GM12878 (cell line): ENCODE data around the gene LAMB4. TPM values are rescaled to one million over a fixed set of nuclear protein-coding genes. Genes with fewer than 3 reads are reported as not detected.

Experiments
- ATAC-seq: fragments of 200-7000 bp; cut with Tn5 transposase; 3 replicates; pipeline ENCODE4 v1.9.1; 2020; ENCODE audit warnings: mild to moderate bottlenecking, moderate library complexity
- BruUV-seq: library from RNA; stranded (reverse); fragments of 400-500 nt; replicated peaks from 2 replicates; lab custom pipeline; 2021; lab: Mats Ljungman, UMichigan
- CTCF ChIA-PET: fragments of 300-600 bp; sonication (Branson Sonifier 250); formaldehyde crosslinking; extraction: SDS; loops from one replicate; lab custom pipeline; 2021; ENCODE audit warnings: inconsistent platforms; lab: Yijun Ruan, JAX
- POLR2A ChIA-PET: fragments of 350-600 bp; formaldehyde crosslinking; extraction: SDS; loops from one replicate; lab custom pipeline; 2021; ENCODE audit warnings: inconsistent platforms; lab: Charles Lee
- RAD21 ChIA-PET: fragments of 300-600 bp; sonication (Branson Sonifier 250); formaldehyde crosslinking; loops from one replicate; lab custom pipeline; 2023; ENCODE audit warnings: antibody characterized with exemption; ENCODE audit not compliant: unreplicated experiment; lab: Charles Lee
- SMC1A ChIA-PET: fragments of 300-600 bp; sonication (Branson Sonifier 250); formaldehyde crosslinking; loops from one replicate; lab custom pipeline; 2023; ENCODE audit not compliant: unreplicated experiment, uncharacterized antibody; lab: Charles Lee
- DNase-seq: peaks from one replicate; pipeline ENCODE4 v3.0.0-alpha.2; 2011; ENCODE audit warnings: low read depth, low spot score
- FAIRE-seq: peaks from 3 replicates; lab custom pipeline; 2011; peaks lifted over from hg19 to GRCh38; lab: Jason Lieb, UNC
- H2AFZ ChIP-seq: 2 replicates; pipeline ENCODE4 v1.6.0; 2011; ENCODE audit warnings: low read depth, low read length, control low read depth; ENCODE audit not compliant: control insufficient read depth
- H3K27ac ChIP-seq: 2 replicates; pipeline ENCODE4 v1.5.1; 2011; ENCODE audit warnings: control low read depth; ENCODE audit not compliant: control insufficient read depth, insufficient read depth
- H3K27me3 ChIP-seq, 2 experiments: replicated peaks in 1 of 2; 2 replicates each; pipeline versions ENCODE4 v1.6.0 to v1.6.1; 2011; ENCODE audit warnings: low read length in 1 of 2; ENCODE audit not compliant: control insufficient read depth in 2 of 2, insufficient read depth in 2 of 2
- H3K36me3 ChIP-seq, 2 experiments: 2 replicates each; pipeline ENCODE4 v1.5.1; 2011; ENCODE audit warnings: low read length in 1 of 2; ENCODE audit not compliant: control insufficient read depth in 2 of 2, insufficient read depth in 2 of 2
- H3K4me1 ChIP-seq: 2 replicates; pipeline ENCODE4 v1.6.1; 2011; ENCODE audit warnings: mild to moderate bottlenecking, low read length, moderate library complexity, mixed read lengths; ENCODE audit not compliant: control insufficient read depth, insufficient read depth
- H3K4me2 ChIP-seq: 2 replicates; pipeline ENCODE4 v1.6.0; 2011; ENCODE audit warnings: control low read depth; ENCODE audit not compliant: control insufficient read depth, insufficient read depth
- H3K4me3 ChIP-seq: fragments of 200-600 bp; sonication (generic); 2 replicates; pipeline ENCODE4 v1.5.1; 2016
- H3K79me2 ChIP-seq: 2 replicates; pipeline ENCODE4 v1.6.0; 2011; ENCODE audit warnings: low read length; ENCODE audit not compliant: control insufficient read depth, insufficient read depth
- H3K9ac ChIP-seq: 2 replicates; pipeline ENCODE4 v1.8.0; 2011; ENCODE audit warnings: low read length, control low read depth, mixed read lengths; ENCODE audit not compliant: control insufficient read depth, insufficient read depth
- H3K9me3 ChIP-seq: replicated peaks from 3 replicates; pipeline ENCODE4 v1.5.1; 2011; ENCODE audit warnings: mild to moderate bottlenecking, low read length; ENCODE audit not compliant: control insufficient read depth, insufficient read depth
- H4K20me1 ChIP-seq: 2 replicates; pipeline ENCODE4 v1.6.0; 2011; ENCODE audit not compliant: control insufficient read depth, insufficient read depth
- BACH1 ChIP-seq: fragments of 450-650 bp; IDR thresholded peaks from 2 replicates; pipeline ENCODE4 v1.6.1; 2017; ENCODE audit warnings: mild to moderate bottlenecking, borderline replicate concordance
- CBFB ChIP-seq: IDR thresholded peaks from 2 replicates; pipeline ENCODE4 v1.6.1; 2016; ENCODE audit warnings: antibody characterized with exemption, low read depth
- EED ChIP-seq: sonication (generic); IDR thresholded peaks from 2 replicates; pipeline ENCODE4 v1.6.1; 2016; ENCODE audit warnings: antibody characterized with exemption, low read depth
- EGR1 ChIP-seq, 2 experiments: IDR thresholded peaks; 1 replicate in 1 of 2; 2 replicates in 1 of 2; pipeline ENCODE4 v1.6.1; 2011 to 2012; ENCODE audit warnings: low read depth in 2 of 2, low read length in 2 of 2, borderline replicate concordance in 1 of 2, mild to moderate bottlenecking in 1 of 2, moderate library complexity in 1 of 2
- KDM1A ChIP-seq: fragments of 200-600 bp; sonication (generic); IDR thresholded peaks from 2 replicates; pipeline ENCODE4 v1.6.1; 2016; ENCODE audit warnings: borderline replicate concordance
- NBN ChIP-seq: fragments of 450-650 bp; IDR thresholded peaks from 2 replicates; pipeline ENCODE4 v1.6.1; 2016
- NFIC ChIP-seq: IDR thresholded peaks from 2 replicates; pipeline ENCODE4 v1.6.1; 2012; ENCODE audit warnings: low read depth, mild to moderate bottlenecking, inconsistent platforms, low read length, moderate library complexity
- RAD51 ChIP-seq: fragments of 450-650 bp; IDR thresholded peaks from 2 replicates; pipeline ENCODE4 v1.6.1; 2016; ENCODE audit warnings: moderate library complexity, mild to moderate bottlenecking, inconsistent platforms
- SRF ChIP-seq, 2 experiments: IDR thresholded peaks; 2 replicates each; pipeline ENCODE4 v1.6.1; 2011; ENCODE audit warnings: low read depth in 2 of 2, low read length in 2 of 2, mild to moderate bottlenecking in 1 of 2, moderate library complexity in 1 of 2
- WGBS: methylation state at CpG from one replicate; pipeline ENCODE4 v1.1.6; 2016; ENCODE audit warnings: low lambda C conversion rate; ENCODE audit not compliant: insufficient replicate concordance, insufficient coverage; ENCODE audit errors: missing lambda C conversion rate; 5-methylcytosine and 5-hydroxymethylcytosine counted together
- in situ Hi-C: fragments of 300-500 bp; cut with MboI; formaldehyde crosslinking; loops from 9 replicates; pipeline ENCODE4 v1.14.3; 2018; ENCODE audit warnings: mixed read lengths
- intact Hi-C: fragments of 100-400 bp; cut with micrococcal nuclease; formaldehyde crosslinking; loops from one replicate; pipeline ENCODE4 v1.14.2; 2022; ENCODE audit not compliant: unreplicated experiment
- polyA plus RNA-seq, 11 experiments: library from polyadenylated mRNA; depleted of rRNA in 4 of 11; unstranded in 6 of 11; stranded (reverse) in 5 of 11; fragments of >200 nt; fragmentation: Nextera tagmentation in 4 of 11; fragmentation: Illumina TruSeq in 1 of 11; extraction: Ambion mirVana in 4 of 11; extraction: Trizol in 1 of 11; gene quantifications; 1 replicate in 1 of 11; 2 replicates in 10 of 11; pipeline versions ENCODE4 v1.2.1 to v1.2.3, GENCODE V29; 2011 to 2016; ENCODE audit warnings: inconsistent platforms in 2 of 11, missing spikeins in 2 of 11, low read depth in 1 of 11
- total RNA-seq, 4 experiments: library from RNA; depleted of rRNA in 3 of 4; stranded (reverse); fragments of >200 nt in 3 of 4; fragmentation: Illumina TruSeq in 1 of 4; extraction: Trizol in 1 of 4; gene quantifications; 2 replicates each; pipeline versions ENCODE4 v1.2.1 to v1.2.3, GENCODE V29; 2013 to 2021
- TF ChIP-seq, protein P1 (sequence below): IDR thresholded peaks from 2 replicates; pipeline ENCODE4 v1.6.1; 2012; ENCODE audit warnings: low read depth, low read length, improper control_type of control experiment
- TF ChIP-seq, protein P2 (sequence below): fragments of 450-650 bp; IDR thresholded peaks from 2 replicates; pipeline ENCODE4 v1.6.1; 2017; ENCODE audit warnings: mild to moderate bottlenecking, low read depth, inconsistent platforms; ENCODE audit not compliant: poor library complexity, severe bottlenecking
- TF ChIP-seq, protein P3 (sequence below): IDR thresholded peaks from 2 replicates; pipeline ENCODE4 v1.6.1; 2012; ENCODE audit warnings: mild to moderate bottlenecking, low read depth, low read length
- TF ChIP-seq, protein P4 (sequence below): fragments of 450-650 bp; conservative IDR thresholded peaks from 2 replicates; pipeline ENCODE4 v1.6.1; 2017; ENCODE audit warnings: mild to moderate bottlenecking, moderate library complexity

LAMB4 gene
- total and polyA plus RNA-seq, 10 of the 15 experiments (the other 5 are each of a cell fraction or from before 2014, with no cell fraction given): 0.04 to 0.06 TPM; not detected in 8

DNA sequence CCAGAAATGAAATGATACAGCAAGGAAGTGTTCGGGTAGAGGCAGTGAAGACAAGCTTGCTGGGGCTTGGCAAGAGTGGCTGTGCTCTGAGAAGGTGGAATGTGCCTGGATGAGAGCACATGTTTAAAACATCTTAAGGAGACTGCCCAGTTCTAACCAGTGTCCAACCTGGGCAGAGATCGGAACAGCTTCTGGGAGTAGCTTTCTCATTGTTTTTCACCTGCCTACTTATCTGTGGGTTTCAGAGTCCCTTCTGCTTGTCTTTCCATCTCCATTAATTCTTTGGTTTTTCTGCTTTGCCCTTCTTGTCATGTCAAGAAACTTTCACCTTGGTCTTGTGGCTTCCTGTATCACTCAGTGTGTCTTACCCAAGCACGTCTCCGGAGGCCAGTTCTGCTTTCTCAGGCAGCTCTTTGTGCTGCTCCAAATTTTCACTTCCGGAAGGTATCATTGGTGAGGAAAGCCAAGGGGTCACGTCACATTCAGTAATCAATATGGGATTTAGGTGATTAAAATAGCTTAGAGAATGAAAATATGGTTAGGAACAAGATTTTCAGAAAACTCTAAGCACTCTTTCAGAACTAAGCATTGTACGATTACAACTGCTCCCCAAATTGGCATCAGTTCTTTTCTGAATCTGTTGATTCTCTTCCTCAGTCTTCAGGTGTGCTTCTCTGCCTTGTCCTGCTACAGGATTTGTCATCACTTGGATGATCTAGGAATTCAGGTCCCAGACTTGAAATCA lies 5.5 kb upstream of the LAMB4 start:
- H3K27me3 ChIP-seq: no peaks in the 10 kb centered on the region
- intact Hi-C loops: no loop called here
- no peaks in the 10 kb centered on the region for H3K79me2 ChIP-seq
- H3K4me1 ChIP-seq: peaks cover 18% of the 10 kb centered on the region
- ATAC-seq: peak; percentile 93
- ChIA-PET CTCF (interaction anchor here (0.8 to 8.3 kb wide), 7 partner anchors 10 to 392 kb away, joined by 3 to 85 read pairs (median 7); partner anchors contain the start of gene CBLL1), POLR2A (interaction anchor here (0.6 to 5.0 kb wide), 4 partner anchors 10 to 966 kb away, joined by 3 to 31 read pairs (median 8); partner anchors contain the start of gene HBP1), SMC1A (interaction anchor here (0.6 to 10.3 kb wide), 8 partner anchors 9 to 72 kb away, joined by 3 to 122 read pairs (median 13); no protein-coding TSS in a partner anchor), RAD21 (interaction anchor here (1.1 to 8.2 kb wide), 7 partner anchors 10 to 25 kb away, joined by 3 to 65 read pairs (median 6); no protein-coding TSS in a partner anchor)
- BruUV-seq: no TSS peak
- 0 out of 2 replicates have a peak overlapping the region, but pooled peaks have one; percentile 14 for H3K4me3 ChIP-seq
- 0% methylated on average over 7 of the region's 7 CpGs for WGBS
- no peak overlapping the region for H3K9ac ChIP-seq
- H3K27ac ChIP-seq: peak overlapping the region; percentile 59
- no peaks in the 10 kb centered on the region; the same call in 2 of the 3 replicates for H3K9me3 ChIP-seq
- H3K36me3 ChIP-seq: no peaks in the 10 kb centered on the region
- peak overlapping the region; percentile 70 for H3K4me2 ChIP-seq
- peak overlapping the region; percentile 6 for H2AFZ ChIP-seq
- FAIRE-seq: peak; percentile 23
- no peaks in the 10 kb centered on the region for H4K20me1 ChIP-seq
- in situ Hi-C loops: no loop called here
- DNase-seq: peak; percentile 88
- TF ChIP-seq NBN: peak; percentile 96
- TF ChIP-seq, protein P1, sequence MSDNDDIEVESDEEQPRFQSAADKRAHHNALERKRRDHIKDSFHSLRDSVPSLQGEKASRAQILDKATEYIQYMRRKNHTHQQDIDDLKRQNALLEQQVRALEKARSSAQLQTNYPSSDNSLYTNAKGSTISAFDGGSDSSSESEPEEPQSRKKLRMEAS: 0 out of 2 replicates have a peak, but pooled peaks have one; percentile 28
- peak; percentile 80; the same call in 1 of the 2 replicates for TF ChIP-seq BACH1
- TF ChIP-seq, protein P2, sequence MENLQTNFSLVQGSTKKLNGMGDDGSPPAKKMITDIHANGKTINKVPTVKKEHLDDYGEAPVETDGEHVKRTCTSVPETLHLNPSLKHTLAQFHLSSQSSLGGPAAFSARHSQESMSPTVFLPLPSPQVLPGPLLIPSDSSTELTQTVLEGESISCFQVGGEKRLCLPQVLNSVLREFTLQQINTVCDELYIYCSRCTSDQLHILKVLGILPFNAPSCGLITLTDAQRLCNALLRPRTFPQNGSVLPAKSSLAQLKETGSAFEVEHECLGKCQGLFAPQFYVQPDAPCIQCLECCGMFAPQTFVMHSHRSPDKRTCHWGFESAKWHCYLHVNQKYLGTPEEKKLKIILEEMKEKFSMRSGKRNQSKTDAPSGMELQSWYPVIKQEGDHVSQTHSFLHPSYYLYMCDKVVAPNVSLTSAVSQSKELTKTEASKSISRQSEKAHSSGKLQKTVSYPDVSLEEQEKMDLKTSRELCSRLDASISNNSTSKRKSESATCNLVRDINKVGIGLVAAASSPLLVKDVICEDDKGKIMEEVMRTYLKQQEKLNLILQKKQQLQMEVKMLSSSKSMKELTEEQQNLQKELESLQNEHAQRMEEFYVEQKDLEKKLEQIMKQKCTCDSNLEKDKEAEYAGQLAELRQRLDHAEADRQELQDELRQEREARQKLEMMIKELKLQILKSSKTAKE: peak; percentile 86
- TF ChIP-seq EED: peak; percentile 97
- TF ChIP-seq, protein P3, sequence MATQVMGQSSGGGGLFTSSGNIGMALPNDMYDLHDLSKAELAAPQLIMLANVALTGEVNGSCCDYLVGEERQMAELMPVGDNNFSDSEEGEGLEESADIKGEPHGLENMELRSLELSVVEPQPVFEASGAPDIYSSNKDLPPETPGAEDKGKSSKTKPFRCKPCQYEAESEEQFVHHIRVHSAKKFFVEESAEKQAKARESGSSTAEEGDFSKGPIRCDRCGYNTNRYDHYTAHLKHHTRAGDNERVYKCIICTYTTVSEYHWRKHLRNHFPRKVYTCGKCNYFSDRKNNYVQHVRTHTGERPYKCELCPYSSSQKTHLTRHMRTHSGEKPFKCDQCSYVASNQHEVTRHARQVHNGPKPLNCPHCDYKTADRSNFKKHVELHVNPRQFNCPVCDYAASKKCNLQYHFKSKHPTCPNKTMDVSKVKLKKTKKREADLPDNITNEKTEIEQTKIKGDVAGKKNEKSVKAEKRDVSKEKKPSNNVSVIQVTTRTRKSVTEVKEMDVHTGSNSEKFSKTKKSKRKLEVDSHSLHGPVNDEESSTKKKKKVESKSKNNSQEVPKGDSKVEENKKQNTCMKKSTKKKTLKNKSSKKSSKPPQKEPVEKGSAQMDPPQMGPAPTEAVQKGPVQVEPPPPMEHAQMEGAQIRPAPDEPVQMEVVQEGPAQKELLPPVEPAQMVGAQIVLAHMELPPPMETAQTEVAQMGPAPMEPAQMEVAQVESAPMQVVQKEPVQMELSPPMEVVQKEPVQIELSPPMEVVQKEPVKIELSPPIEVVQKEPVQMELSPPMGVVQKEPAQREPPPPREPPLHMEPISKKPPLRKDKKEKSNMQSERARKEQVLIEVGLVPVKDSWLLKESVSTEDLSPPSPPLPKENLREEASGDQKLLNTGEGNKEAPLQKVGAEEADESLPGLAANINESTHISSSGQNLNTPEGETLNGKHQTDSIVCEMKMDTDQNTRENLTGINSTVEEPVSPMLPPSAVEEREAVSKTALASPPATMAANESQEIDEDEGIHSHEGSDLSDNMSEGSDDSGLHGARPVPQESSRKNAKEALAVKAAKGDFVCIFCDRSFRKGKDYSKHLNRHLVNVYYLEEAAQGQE: no peak
- TF ChIP-seq NFIC: peak; percentile 98
- TF ChIP-seq, protein P4, sequence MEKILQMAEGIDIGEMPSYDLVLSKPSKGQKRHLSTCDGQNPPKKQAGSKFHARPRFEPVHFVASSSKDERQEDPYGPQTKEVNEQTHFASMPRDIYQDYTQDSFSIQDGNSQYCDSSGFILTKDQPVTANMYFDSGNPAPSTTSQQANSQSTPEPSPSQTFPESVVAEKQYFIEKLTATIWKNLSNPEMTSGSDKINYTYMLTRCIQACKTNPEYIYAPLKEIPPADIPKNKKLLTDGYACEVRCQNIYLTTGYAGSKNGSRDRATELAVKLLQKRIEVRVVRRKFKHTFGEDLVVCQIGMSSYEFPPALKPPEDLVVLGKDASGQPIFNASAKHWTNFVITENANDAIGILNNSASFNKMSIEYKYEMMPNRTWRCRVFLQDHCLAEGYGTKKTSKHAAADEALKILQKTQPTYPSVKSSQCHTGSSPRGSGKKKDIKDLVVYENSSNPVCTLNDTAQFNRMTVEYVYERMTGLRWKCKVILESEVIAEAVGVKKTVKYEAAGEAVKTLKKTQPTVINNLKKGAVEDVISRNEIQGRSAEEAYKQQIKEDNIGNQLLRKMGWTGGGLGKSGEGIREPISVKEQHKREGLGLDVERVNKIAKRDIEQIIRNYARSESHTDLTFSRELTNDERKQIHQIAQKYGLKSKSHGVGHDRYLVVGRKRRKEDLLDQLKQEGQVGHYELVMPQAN: no peak
- TF ChIP-seq CBFB: peak; percentile 82
- peak; percentile 26; the same call in 1 of the 2 replicates for TF ChIP-seq RAD51
- 0 out of 4 replicates have a peak, but pooled peaks of 1 of the 2 experiments have one; percentile 60 for TF ChIP-seq SRF (IDR thresholded peaks at IDR 0.05; ENCODE audit: low read depth in 2 of 2, low read length in 2 of 2)
- TF ChIP-seq KDM1A: no peak
- TF ChIP-seq EGR1 (IDR thresholded peaks at IDR 0.05; ENCODE audit: borderline replicate concordance in 1 of 2, low read depth in 2 of 2, low read length in 2 of 2): 0 out of 3 replicates have a peak, but pooled peaks of 1 of the 2 experiments have one; percentile 6
